Endothelial cell of umbilical vein (primary cell): ENCODE data around the gene POLR3GL. TPM values are rescaled to one million over a fixed set of nuclear protein-coding genes. Genes with fewer than 3 reads are reported as not detected.

Source experiments
- BruUV-seq: library from RNA; stranded (reverse); fragments of 400-500 nt; replicated peaks from 2 replicates; lab custom pipeline; 2021; lab: Mats Ljungman, UMichigan
- CTCF ChIA-PET: fragments of 300-600, 350-600 bp; sonication (Branson Sonifier 250); formaldehyde crosslinking; loops from one replicate; lab custom pipeline; 2021; ENCODE audit warnings: antibody characterized with exemption, inconsistent platforms; lab: Charles Lee
- POLR2A ChIA-PET: fragments of 300-600, 350-600 bp; sonication (Branson Sonifier 250); formaldehyde crosslinking; loops from one replicate; lab custom pipeline; 2021; ENCODE audit warnings: antibody characterized with exemption, inconsistent platforms; lab: Charles Lee
- DNase-seq: peaks from one replicate; pipeline ENCODE4 v3.0.0-alpha.2; 2011; ENCODE audit warnings: low read depth, low spot score
- FAIRE-seq: peaks from 2 replicates; lab custom pipeline; 2011; peaks lifted over from hg19 to GRCh38; lab: Jason Lieb, UNC
- H2AFZ ChIP-seq: 2 replicates; pipeline ENCODE4 v1.6.0; 2012; ENCODE audit warnings: low read depth, low read length, control low read depth, inconsistent platforms
- H3K27ac ChIP-seq: 2 replicates; pipeline ENCODE4 v1.5.1; 2011; ENCODE audit warnings: low read depth, mild to moderate bottlenecking, control low read depth, low read length, moderate library complexity; ENCODE audit not compliant: insufficient read depth
- H3K27me3 ChIP-seq, 2 experiments: 2 replicates each; pipeline versions ENCODE4 v1.6.0 to v1.6.1; 2011; ENCODE audit warnings: low read length in 2 of 2, mixed read lengths in 1 of 2; ENCODE audit not compliant: control insufficient read depth in 2 of 2, insufficient read depth in 2 of 2
- H3K36me3 ChIP-seq, 2 experiments: 2 replicates in 1 of 2; 3 replicates in 1 of 2; pipeline ENCODE4 v1.5.1; 2011; ENCODE audit warnings: low read length in 2 of 2, mild to moderate bottlenecking in 1 of 2, moderate library complexity in 1 of 2; ENCODE audit not compliant: control insufficient read depth in 2 of 2, insufficient read depth in 2 of 2; ENCODE audit errors: extremely low read depth in 1 of 2
- H3K4me1 ChIP-seq: 3 replicates; pipeline ENCODE4 v1.5.1; 2011; ENCODE audit warnings: mild to moderate bottlenecking, low read length; ENCODE audit not compliant: control insufficient read depth, insufficient read depth; ENCODE audit errors: extremely low read depth
- H3K4me2 ChIP-seq: 2 replicates; pipeline ENCODE4 v1.6.1; 2011; ENCODE audit warnings: low read length, control low read depth, mixed read lengths; ENCODE audit not compliant: insufficient read depth
- H3K4me3 ChIP-seq, 3 experiments: fragments of 200-600 bp in 1 of 3; sonication (generic), shearing (Covaris generic) in 1 of 3; replicated peaks in 1 of 3; 2 replicates each; pipeline ENCODE4 v1.5.1; 2011 to 2016; ENCODE audit warnings: control low read depth in 3 of 3, low read length in 3 of 3, mild to moderate bottlenecking in 2 of 3, inconsistent platforms in 1 of 3, low read depth in 1 of 3, moderate library complexity in 1 of 3; ENCODE audit not compliant: insufficient read depth in 1 of 3
- H3K79me2 ChIP-seq: 2 replicates; pipeline ENCODE4 v1.6.0; 2012; ENCODE audit warnings: low read length, inconsistent platforms; ENCODE audit not compliant: control insufficient read depth, insufficient read depth
- H3K9ac ChIP-seq: replicated peaks from 2 replicates; pipeline ENCODE3; 2011; ENCODE audit warnings: low read length, control low read depth; ENCODE audit not compliant: insufficient read depth; ENCODE audit errors: extremely low read depth
- H3K9me1 ChIP-seq: replicated peaks from 3 replicates; pipeline ENCODE4 v1.6.0; 2011; ENCODE audit warnings: mild to moderate bottlenecking, low read length; ENCODE audit not compliant: control insufficient read depth, insufficient read depth; ENCODE audit errors: extremely low read depth
- H3K9me3 ChIP-seq: replicated peaks from 2 replicates; pipeline ENCODE4 v1.5.1; 2012; ENCODE audit warnings: low read length, inconsistent platforms; ENCODE audit not compliant: control insufficient read depth, insufficient read depth
- H4K20me1 ChIP-seq: replicated peaks from 2 replicates; pipeline ENCODE3; 2011; ENCODE audit warnings: mild to moderate bottlenecking, low read length; ENCODE audit not compliant: control insufficient read depth, insufficient read depth; ENCODE audit errors: extremely low read depth
- CTCF ChIP-seq, 2 donors: IDR thresholded peaks; 1 replicate in 1 of 2; 2 replicates in 1 of 2; pipeline ENCODE4 v1.5.1; 2011; ENCODE audit warnings: low read length in 2 of 2, mild to moderate bottlenecking in 2 of 2, moderate library complexity in 2 of 2, control low read depth in 1 of 2, inconsistent platforms in 1 of 2, low read depth in 1 of 2; ENCODE audit not compliant: insufficient read depth in 1 of 2; ENCODE audit errors: extremely low read depth in 1 of 2
- EZH2 ChIP-seq: IDR thresholded peaks from 2 replicates; pipeline ENCODE4 v1.6.1; 2012; ENCODE audit warnings: borderline replicate concordance, low read depth, mild to moderate bottlenecking, moderate library complexity, low read length, inconsistent platforms; ENCODE audit not compliant: severe bottlenecking
- FOS ChIP-seq: IDR thresholded peaks from 2 replicates; pipeline ENCODE4 v1.6.1; 2011; ENCODE audit warnings: mild to moderate bottlenecking, low read length, moderate library complexity, borderline replicate concordance; ENCODE audit not compliant: insufficient read depth
- GATA2 ChIP-seq: IDR thresholded peaks from 2 replicates; pipeline ENCODE4 v1.7.0; 2011; ENCODE audit warnings: low read depth, mild to moderate bottlenecking, moderate library complexity, mixed read lengths, low read length; ENCODE audit not compliant: insufficient read length, insufficient read depth
- JUN ChIP-seq: IDR thresholded peaks from 2 replicates; pipeline ENCODE4 v1.6.1; 2011; ENCODE audit warnings: borderline replicate concordance, low read depth; ENCODE audit not compliant: insufficient read length, insufficient read depth
- MAX ChIP-seq: IDR thresholded peaks from 2 replicates; pipeline ENCODE4 v1.6.1; 2011; ENCODE audit not compliant: insufficient read depth, insufficient read length
- MYC ChIP-seq: IDR thresholded peaks from one replicate; pipeline ENCODE4 v1.6.1; 2011; ENCODE audit warnings: mild to moderate bottlenecking, low read depth, low read length
- POLR2A ChIP-seq: IDR thresholded peaks from 2 replicates; pipeline ENCODE4 v1.6.1; 2012; ENCODE audit warnings: low read depth, mild to moderate bottlenecking, control low read depth, low read length
- POLR2AphosphoS5 ChIP-seq: IDR thresholded peaks from 2 replicates; pipeline ENCODE4 v1.6.1; 2012; ENCODE audit warnings: low read depth, mild to moderate bottlenecking, control low read depth, low read length, moderate library complexity; ENCODE audit not compliant: insufficient read depth
- dilution Hi-C: fragments of 300-500 bp; cut with MboI; formaldehyde crosslinking; loops from one replicate; pipeline ENCODE4 v1.15.0; 2019; ENCODE audit warnings: low sequenced_read_pairs; ENCODE audit not compliant: extremely low pct_ligation_motif_present
- intact Hi-C: fragments of 100-400 bp; cut with micrococcal nuclease; formaldehyde crosslinking; loops from one replicate; pipeline ENCODE4 v1.10.0; 2022
- polyA plus RNA-seq, 4 experiments: library from polyadenylated mRNA; depleted of rRNA in 3 of 4; stranded (reverse) in 3 of 4; unstranded in 1 of 4; fragments of >200 nt; gene quantifications; 2 replicates each; pipeline versions ENCODE4 v1.2.1 to v1.2.3, GENCODE V29; 2011 to 2012; ENCODE audit warnings: missing spikeins in 1 of 4
- total RNA-seq: library from RNA; stranded (reverse); gene quantifications from 2 replicates; pipeline ENCODE4 v1.2.3, GENCODE V29; 2021

Gene POLR3GL
- total and polyA plus RNA-seq, 2 donors (not counting 3 experiments of a cell fraction or from before 2014, with no cell fraction given): 12.4 to 15.3 TPM

GRCh38 chr1:145957443-145958319 lies 6.8 kb upstream of the POLR3GL start, which contains the start of gene LIX1L:
LIX1L (minus strand) TSS chr1:145958017; CDS start chr1:145957927, 90 bp downstream.
- Histone ChIP-seq H4K20me1 (no peaks in the 10 kb centered on the region), H3K9me3 (no peaks in the 10 kb centered on the region), H3K79me2 (peaks cover 45% of the 10 kb centered on the region), H3K9ac (peak within 1 kb of the TSS; percentile 86), H3K27ac (peak within 1 kb of the TSS; percentile 96), H3K27me3 (no peaks in the 10 kb centered on the region), H3K4me1 (peaks cover 50% of the 10 kb centered on the region), H3K9me1 (no peaks in the 10 kb centered on the region), H3K36me3 (no peaks in the 10 kb centered on the region), H3K4me3 (peak within 1 kb of the TSS; percentile 71 to 87 (median 74)), H3K4me2 (peak within 1 kb of the TSS; percentile 94), H2AFZ (peak within 1 kb of the TSS; percentile 78)
- dilution Hi-C loops (no loop called here), intact Hi-C loops (loop anchor here (1.0 to 5.0 kb wide), 4 partner anchors 30 to 98 kb away; partner anchors contain the start of genes PEX11B, PIAS3 and RBM8A)
- ChIA-PET POLR2A (interaction anchor here (1.0 to 2.0 kb wide), 5 partner anchors 22 to 99 kb away, joined by 3 to 11 read pairs (median 3); partner anchors contain the start of genes PEX11B, PIAS3 and RBM8A), CTCF (interaction anchor here (0.7 to 2.7 kb wide), 12 partner anchors 8 to 111 kb away, joined by 3 to 22 read pairs (median 6); partner anchors contain the start of genes NUDT17, PEX11B, RBM8A and TXNIP)
- no TSS peak for BruUV-seq
- DNase-seq (peak; percentile 97), FAIRE-seq (peak; percentile 92)
- no peak for TF ChIP-seq EZH2
- peak; percentile 92 for TF ChIP-seq POLR2AphosphoS5
- no peak for TF ChIP-seq MAX
- no peak for TF ChIP-seq CTCF (IDR thresholded peaks at IDR 0.05; ENCODE audit: extremely low read depth in 1 of 2, insufficient read depth in 1 of 2, low read depth in 1 of 2, low read length in 2 of 2)
- peak; percentile 56 for TF ChIP-seq MYC
- TF ChIP-seq GATA2: no peak
- no peak for TF ChIP-seq FOS
- TF ChIP-seq JUN: no peak
- TF ChIP-seq POLR2A: peak; percentile 98
